ENCODE results near the gene TRAF2.

Gene TRAF2

DNA sequence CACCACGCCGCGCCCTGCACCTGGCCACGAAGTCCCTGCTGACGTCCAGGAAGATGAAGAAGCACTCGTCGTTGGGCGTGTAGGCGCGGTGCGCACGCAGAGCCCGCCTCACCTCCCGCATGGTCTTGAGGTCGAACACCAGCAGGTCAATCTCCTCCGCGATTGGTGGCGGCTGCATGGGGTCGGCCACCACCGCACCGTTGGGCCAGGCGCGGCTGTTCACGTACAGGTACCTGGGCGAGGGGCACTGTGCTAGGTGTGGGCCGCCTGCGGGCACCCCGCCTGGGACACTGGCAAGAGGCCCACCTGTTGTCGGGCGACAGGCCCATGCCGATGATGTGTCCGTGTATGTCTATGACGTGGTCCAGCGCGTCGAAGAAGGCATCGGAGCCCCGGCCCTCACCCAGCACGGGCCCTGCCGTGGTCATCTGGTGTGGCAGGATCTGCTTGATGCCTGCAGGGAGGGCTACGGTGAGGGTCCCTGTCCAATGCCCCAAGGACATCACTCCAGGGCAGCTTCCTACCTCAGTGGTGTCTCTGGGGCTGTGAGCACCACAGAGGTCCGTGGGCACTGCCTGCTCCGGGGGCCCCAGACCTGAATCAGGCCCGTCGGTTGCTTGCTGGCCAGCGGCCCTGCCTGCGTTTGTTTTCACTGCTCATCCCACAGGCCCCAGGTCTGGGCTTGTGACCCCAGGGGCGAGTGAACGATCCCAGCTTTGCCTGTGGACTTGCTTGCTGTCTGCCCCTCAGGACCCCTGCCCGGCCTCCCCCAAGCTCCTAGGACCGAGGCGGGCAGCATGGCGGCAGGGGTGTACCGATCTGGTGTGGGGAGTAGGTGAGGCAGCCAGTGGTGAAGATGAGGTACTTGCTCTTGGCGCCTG lies 55.2 kb downstream of the TRAF2 start:
- TF ChIP-seq, protein P1, sequence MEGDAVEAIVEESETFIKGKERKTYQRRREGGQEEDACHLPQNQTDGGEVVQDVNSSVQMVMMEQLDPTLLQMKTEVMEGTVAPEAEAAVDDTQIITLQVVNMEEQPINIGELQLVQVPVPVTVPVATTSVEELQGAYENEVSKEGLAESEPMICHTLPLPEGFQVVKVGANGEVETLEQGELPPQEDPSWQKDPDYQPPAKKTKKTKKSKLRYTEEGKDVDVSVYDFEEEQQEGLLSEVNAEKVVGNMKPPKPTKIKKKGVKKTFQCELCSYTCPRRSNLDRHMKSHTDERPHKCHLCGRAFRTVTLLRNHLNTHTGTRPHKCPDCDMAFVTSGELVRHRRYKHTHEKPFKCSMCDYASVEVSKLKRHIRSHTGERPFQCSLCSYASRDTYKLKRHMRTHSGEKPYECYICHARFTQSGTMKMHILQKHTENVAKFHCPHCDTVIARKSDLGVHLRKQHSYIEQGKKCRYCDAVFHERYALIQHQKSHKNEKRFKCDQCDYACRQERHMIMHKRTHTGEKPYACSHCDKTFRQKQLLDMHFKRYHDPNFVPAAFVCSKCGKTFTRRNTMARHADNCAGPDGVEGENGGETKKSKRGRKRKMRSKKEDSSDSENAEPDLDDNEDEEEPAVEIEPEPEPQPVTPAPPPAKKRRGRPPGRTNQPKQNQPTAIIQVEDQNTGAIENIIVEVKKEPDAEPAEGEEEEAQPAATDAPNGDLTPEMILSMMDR (IDR thresholded peaks at IDR 0.05), result no peak
- no peak for TF ChIP-seq ZFX (IDR thresholded peaks at IDR 0.05; ENCODE audit: borderline replicate concordance)

DNA sequence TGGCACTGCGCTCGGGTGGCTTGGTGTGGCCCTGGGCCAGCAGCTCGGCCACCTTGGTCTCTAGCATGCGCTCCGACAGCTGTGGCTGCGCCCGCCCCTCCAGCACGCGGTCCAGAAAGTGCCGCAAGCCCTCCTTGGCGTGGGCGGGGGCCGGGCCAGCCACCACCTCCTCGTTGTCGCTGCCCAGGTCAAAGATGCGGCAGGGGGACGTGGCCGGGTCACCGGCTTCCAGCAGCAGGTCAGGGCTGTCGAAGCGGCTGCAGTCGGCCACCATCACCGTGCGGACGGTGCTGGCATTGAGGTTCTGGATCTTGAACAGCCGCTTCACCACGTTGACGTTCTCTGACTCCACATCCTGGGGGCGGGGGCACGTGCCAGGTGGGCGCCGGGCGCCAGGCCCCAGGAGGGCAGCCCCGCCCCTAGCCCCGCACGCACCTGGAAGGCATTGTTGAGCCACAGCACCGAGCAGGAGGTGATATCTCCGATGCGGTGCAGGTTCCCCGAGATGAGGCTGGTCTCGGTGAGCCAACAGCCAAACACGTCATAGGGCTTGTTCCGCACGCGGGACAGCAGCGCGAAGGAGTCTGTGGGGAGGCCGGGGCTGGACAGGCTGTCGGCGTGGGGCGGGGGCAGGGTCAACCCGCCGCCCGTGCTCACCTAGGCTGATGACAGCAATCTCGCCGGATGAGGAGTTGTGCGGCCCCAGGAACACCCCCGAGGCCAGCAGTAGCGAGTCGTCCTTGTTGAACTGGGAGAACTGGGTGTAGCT lies 56.0 kb downstream of the TRAF2 start:
- no peak for TF ChIP-seq ZFX (IDR thresholded peaks at IDR 0.05; ENCODE audit: borderline replicate concordance)
- TF ChIP-seq, protein P1 (IDR thresholded peaks at IDR 0.05), result no peak
- H3K27ac ChIP-seq, result peak overlapping the region; percentile 91

More for the DNA sequence above, 55.2 kb downstream of the TRAF2 start:
- no peak overlapping the region for H3K27ac ChIP-seq

DNA sequence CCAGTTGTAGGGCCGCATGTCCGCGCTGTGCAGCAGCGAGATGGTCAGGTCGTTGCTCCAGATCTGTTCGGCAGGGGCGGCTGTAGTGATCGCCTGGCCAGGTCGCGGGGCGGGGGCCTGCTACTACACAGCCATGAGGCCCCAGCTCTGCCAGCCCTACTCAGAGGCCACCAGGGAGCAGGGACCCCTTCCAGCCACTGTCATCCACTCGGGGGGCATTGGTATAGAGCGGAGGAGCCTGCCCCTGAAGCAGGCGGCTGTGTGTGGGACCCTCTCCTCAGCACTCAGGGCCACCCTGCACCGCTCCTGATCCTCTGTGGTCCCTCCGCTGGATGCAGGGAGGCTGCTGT lies 56.5 kb downstream of the TRAF2 start:
- H3K27ac ChIP-seq, result peak overlapping the region; percentile 91
- TF ChIP-seq, protein P1 (IDR thresholded peaks at IDR 0.05), result no peak
- TF ChIP-seq ZFX (IDR thresholded peaks at IDR 0.05; ENCODE audit: borderline replicate concordance), result no peak

DNA sequence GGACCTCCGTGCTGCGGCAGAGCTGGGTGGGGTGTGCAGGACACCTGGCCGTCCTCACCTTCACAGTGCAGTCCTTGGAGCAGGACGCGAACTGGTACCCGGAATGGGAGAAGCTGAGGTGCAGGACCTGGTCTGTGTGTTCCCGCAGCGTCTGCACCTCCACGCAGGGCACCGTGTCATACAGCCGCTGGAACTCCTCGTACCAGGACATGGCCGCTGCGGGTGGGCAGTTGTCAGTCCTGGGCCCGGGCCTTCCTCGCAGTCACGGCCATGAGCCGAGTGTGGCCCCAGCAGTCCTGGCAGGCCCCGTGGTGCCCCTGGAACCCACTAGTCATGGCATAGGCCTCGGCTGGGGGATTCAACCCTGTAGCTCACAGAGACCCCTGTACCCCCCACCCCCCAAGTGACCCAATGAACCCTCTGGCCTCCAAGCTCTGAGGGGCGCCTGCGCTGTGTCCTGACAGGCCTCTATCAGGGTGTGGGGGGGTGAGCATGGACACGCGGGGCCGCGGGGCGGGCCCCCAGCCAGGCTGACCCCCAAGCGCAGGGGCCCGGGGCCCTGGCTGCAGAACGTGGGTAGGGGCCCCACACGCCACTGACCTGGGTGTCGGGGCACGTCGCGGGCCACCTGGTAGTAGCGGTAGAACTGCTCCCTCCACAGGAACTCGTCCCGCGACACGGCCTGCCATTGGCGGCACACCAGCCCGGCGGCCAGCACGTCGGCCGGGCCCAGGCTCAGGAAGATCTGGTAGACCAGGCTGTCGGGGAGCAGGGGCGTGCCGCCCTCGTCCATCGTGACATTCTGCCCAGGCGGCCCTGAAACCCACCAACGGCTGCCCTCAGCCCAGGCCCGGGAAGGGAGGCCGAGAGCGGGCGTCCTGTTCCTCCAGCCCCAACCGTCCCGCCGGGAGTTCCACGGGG lies 57.2 kb downstream of the TRAF2 start:
- peak overlapping the region; percentile 91 for H3K27ac ChIP-seq
- TF ChIP-seq, protein P1 (IDR thresholded peaks at IDR 0.05), result no peak
- TF ChIP-seq ZFX (IDR thresholded peaks at IDR 0.05; ENCODE audit: borderline replicate concordance), result no peak

DNA sequence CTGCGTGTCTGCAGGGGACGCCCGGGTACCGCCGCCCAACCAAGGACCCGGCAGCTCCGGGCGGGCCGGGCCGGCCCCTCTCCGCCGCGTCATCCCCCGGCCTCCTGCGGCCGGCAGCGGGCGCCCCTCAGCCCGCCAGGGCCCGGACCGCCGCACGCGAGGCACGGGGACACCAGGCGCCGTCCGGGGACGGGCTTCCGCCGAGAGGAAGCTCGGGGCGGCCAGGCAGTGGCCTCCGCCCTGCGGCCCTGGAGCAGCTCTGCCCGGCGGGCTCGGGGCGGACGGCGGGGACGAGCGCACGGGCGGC lies 57.8 kb downstream of the TRAF2 start:
- TF ChIP-seq, protein P1 (IDR thresholded peaks at IDR 0.05), result no peak
- TF ChIP-seq ZFX (IDR thresholded peaks at IDR 0.05; ENCODE audit: borderline replicate concordance), result no peak
- peak overlapping the region; percentile 91 for H3K27ac ChIP-seq

DNA sequence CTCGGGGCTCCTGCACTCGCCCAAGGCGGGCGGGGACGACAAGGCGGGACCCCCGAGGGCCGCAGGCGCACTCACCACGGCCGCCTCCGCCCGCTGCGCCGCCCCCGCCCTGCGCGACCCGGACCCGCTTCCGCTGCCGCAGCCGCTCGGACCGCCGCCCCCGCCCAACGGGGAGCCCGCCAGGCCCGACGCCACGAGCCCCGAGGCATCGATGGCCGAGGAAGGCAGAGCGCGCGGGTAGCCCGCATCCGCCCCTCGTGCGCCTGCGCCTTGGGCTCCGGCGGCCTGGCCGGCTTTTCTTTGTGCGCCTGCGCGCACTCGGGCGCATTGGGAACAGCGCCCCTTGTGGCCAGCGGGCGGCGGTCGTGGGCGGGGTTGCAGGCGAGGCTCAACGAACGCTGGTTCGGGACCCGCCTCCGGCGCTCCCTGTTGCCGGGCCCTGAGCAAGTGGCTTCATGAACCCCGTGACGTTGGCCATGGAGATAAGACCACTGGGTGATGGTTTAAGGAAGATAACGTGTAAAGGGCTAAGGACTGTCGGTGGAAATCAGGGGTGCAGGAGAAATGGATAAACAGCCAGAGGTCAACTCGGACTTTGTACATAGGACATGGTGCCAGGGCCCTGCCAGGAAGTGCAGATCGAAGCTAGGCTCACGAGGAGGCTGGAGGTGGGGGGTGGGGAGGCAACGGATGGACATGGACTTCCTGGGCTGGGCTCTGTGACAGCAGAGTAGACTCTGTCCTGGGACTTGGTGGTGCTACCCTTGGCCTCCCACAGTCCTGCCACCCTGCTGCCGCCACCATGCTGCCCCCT lies 58.4 kb downstream of the TRAF2 start, which contains the start of the genes C8G and FBXW5:
TSS of gene C8G (plus strand) at position 725 of the 814 bp plus-strand sequence. CDS start at position 803, 78 bp downstream.
TSS of gene FBXW5 (minus strand) at position 220 of the 814 bp plus-strand sequence. CDS start 655 bp downstream, outside the sequence.
- peak within 1 kb of the TSS; percentile 91 for H3K27ac ChIP-seq
- TF ChIP-seq, protein P1 (IDR thresholded peaks at IDR 0.05), result peak; percentile 99
- TF ChIP-seq ZFX (IDR thresholded peaks at IDR 0.05; ENCODE audit: borderline replicate concordance), result no peak
